ENCODE results near the gene SERPINC1. TPM values are rescaled to one million over a fixed set of nuclear protein-coding genes. Genes with fewer than 3 reads are reported as not detected.

The SERPINC1 gene
- total and polyA plus RNA-seq, 9 of the 15 experiments (the other 6 are each of a cell fraction or from before 2014, with no cell fraction given) = 0.07 to 1.2 (median 0.50) TPM

DNA sequence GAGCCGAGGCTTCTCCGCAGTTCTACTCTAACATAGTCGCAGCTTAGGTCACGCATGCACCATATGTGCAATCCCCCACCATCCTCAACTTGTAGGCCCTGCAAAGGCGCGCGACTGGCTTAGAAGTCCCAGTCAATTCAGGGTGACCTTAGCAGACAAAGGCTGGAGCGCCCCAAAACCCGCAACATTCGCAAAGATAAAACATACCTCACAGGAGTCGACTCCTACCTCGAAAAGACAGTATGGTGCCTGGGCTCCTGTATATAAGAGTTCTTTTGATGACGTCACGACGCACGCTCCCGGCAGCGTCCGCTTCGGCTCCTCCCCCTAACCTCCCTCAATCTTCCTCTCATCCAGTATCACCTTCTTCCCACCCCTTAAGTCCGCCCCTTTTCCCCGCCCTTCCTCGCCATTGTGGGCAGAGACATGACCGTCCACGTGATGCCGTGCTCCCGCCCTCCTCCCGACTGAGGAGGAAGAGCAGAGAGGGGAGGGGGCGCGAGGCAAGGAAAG, 49.3 kb downstream of the SERPINC1 start, which contains the start of gene GAS5 (continued):
- 0 out of 2 replicates have a peak, but pooled peaks have one; percentile 30 for TF ChIP-seq KDM2B (CRISPR knock-in tag; IDR thresholded peaks at IDR 0.05)
- TF ChIP-seq ZNF77 (CRISPR knock-in tag; IDR thresholded peaks at IDR 0.05) = no peak
- no peak for TF ChIP-seq NFATC3 (IDR thresholded peaks at IDR 0.05)
- TF ChIP-seq ZNF655 (CRISPR knock-in tag; IDR thresholded peaks at IDR 0.05) = no peak
- no peak for TF ChIP-seq ZNF408 (CRISPR knock-in tag; IDR thresholded peaks at IDR 0.05; ENCODE audit: low read depth)
- TF ChIP-seq GATAD2B (IDR thresholded peaks at IDR 0.05; ENCODE audit: borderline replicate concordance) = no peak; the same call in 1 of the 2 replicates
- TF ChIP-seq ZNF398 (CRISPR knock-in tag; IDR thresholded peaks at IDR 0.05) = no peak
- TF ChIP-seq ZNF507 (tag; conservative IDR thresholded peaks at IDR 0.05) = no peak
- no peak for TF ChIP-seq SIRT6 (IDR thresholded peaks at IDR 0.05; ENCODE audit: low read depth, low read length)
- TF ChIP-seq, protein P1, sequence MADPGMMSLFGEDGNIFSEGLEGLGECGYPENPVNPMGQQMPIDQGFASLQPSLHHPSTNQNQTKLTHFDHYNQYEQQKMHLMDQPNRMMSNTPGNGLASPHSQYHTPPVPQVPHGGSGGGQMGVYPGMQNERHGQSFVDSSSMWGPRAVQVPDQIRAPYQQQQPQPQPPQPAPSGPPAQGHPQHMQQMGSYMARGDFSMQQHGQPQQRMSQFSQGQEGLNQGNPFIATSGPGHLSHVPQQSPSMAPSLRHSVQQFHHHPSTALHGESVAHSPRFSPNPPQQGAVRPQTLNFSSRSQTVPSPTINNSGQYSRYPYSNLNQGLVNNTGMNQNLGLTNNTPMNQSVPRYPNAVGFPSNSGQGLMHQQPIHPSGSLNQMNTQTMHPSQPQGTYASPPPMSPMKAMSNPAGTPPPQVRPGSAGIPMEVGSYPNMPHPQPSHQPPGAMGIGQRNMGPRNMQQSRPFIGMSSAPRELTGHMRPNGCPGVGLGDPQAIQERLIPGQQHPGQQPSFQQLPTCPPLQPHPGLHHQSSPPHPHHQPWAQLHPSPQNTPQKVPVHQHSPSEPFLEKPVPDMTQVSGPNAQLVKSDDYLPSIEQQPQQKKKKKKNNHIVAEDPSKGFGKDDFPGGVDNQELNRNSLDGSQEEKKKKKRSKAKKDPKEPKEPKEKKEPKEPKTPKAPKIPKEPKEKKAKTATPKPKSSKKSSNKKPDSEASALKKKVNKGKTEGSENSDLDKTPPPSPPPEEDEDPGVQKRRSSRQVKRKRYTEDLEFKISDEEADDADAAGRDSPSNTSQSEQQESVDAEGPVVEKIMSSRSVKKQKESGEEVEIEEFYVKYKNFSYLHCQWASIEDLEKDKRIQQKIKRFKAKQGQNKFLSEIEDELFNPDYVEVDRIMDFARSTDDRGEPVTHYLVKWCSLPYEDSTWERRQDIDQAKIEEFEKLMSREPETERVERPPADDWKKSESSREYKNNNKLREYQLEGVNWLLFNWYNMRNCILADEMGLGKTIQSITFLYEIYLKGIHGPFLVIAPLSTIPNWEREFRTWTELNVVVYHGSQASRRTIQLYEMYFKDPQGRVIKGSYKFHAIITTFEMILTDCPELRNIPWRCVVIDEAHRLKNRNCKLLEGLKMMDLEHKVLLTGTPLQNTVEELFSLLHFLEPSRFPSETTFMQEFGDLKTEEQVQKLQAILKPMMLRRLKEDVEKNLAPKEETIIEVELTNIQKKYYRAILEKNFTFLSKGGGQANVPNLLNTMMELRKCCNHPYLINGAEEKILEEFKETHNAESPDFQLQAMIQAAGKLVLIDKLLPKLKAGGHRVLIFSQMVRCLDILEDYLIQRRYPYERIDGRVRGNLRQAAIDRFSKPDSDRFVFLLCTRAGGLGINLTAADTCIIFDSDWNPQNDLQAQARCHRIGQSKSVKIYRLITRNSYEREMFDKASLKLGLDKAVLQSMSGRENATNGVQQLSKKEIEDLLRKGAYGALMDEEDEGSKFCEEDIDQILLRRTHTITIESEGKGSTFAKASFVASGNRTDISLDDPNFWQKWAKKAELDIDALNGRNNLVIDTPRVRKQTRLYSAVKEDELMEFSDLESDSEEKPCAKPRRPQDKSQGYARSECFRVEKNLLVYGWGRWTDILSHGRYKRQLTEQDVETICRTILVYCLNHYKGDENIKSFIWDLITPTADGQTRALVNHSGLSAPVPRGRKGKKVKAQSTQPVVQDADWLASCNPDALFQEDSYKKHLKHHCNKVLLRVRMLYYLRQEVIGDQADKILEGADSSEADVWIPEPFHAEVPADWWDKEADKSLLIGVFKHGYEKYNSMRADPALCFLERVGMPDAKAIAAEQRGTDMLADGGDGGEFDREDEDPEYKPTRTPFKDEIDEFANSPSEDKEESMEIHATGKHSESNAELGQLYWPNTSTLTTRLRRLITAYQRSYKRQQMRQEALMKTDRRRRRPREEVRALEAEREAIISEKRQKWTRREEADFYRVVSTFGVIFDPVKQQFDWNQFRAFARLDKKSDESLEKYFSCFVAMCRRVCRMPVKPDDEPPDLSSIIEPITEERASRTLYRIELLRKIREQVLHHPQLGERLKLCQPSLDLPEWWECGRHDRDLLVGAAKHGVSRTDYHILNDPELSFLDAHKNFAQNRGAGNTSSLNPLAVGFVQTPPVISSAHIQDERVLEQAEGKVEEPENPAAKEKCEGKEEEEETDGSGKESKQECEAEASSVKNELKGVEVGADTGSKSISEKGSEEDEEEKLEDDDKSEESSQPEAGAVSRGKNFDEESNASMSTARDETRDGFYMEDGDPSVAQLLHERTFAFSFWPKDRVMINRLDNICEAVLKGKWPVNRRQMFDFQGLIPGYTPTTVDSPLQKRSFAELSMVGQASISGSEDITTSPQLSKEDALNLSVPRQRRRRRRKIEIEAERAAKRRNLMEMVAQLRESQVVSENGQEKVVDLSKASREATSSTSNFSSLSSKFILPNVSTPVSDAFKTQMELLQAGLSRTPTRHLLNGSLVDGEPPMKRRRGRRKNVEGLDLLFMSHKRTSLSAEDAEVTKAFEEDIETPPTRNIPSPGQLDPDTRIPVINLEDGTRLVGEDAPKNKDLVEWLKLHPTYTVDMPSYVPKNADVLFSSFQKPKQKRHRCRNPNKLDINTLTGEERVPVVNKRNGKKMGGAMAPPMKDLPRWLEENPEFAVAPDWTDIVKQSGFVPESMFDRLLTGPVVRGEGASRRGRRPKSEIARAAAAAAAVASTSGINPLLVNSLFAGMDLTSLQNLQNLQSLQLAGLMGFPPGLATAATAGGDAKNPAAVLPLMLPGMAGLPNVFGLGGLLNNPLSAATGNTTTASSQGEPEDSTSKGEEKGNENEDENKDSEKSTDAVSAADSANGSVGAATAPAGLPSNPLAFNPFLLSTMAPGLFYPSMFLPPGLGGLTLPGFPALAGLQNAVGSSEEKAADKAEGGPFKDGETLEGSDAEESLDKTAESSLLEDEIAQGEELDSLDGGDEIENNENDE (IDR thresholded peaks at IDR 0.05; ENCODE audit: low read depth, low read length) = no peak
- TF ChIP-seq GABPA (tag; conservative IDR thresholded peaks at IDR 0.05; ENCODE audit: low read depth) = 0 out of 2 replicates have a peak, but pooled peaks have one; percentile 57
- TF ChIP-seq PRMT5 (CRISPR knock-in tag; IDR thresholded peaks at IDR 0.05) = no peak

Measured in K562 (cell line).